ENCODE data around the gene RAB40C.

- TF ChIP-seq, protein P1, sequence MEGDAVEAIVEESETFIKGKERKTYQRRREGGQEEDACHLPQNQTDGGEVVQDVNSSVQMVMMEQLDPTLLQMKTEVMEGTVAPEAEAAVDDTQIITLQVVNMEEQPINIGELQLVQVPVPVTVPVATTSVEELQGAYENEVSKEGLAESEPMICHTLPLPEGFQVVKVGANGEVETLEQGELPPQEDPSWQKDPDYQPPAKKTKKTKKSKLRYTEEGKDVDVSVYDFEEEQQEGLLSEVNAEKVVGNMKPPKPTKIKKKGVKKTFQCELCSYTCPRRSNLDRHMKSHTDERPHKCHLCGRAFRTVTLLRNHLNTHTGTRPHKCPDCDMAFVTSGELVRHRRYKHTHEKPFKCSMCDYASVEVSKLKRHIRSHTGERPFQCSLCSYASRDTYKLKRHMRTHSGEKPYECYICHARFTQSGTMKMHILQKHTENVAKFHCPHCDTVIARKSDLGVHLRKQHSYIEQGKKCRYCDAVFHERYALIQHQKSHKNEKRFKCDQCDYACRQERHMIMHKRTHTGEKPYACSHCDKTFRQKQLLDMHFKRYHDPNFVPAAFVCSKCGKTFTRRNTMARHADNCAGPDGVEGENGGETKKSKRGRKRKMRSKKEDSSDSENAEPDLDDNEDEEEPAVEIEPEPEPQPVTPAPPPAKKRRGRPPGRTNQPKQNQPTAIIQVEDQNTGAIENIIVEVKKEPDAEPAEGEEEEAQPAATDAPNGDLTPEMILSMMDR (IDR thresholded peaks at IDR 0.05): no peak
- TF ChIP-seq POLR2A (IDR thresholded peaks at IDR 0.05): no peak
Measured at GRCh38 chr16:567373-568256, 22.3 kb upstream of the RAB40C start.
